PFSK-1 (cell line): ENCODE results near the gene INPP4B.

Source experiments
- FOXP2 ChIP-seq: optimal IDR thresholded peaks from 2 replicates; pipeline ENCODE3; 2011; ENCODE audit warnings: borderline replicate concordance, control low read depth, inconsistent platforms; ENCODE audit not compliant: insufficient read depth; ENCODE audit errors: extremely low read length, extremely low read depth
- POLR2AphosphoS5 ChIP-seq: IDR thresholded peaks from 2 replicates; pipeline ENCODE4 v1.6.1; 2012; ENCODE audit warnings: low read depth, mild to moderate bottlenecking, control low read depth, low read length, moderate library complexity
- TAF1 ChIP-seq: IDR thresholded peaks from 2 replicates; pipeline ENCODE4 v1.6.1; 2012; ENCODE audit warnings: low read length, control low read depth, borderline replicate concordance; ENCODE audit not compliant: insufficient read depth
- TF ChIP-seq, protein P1 (sequence below), 2 experiments: IDR thresholded peaks; 2 replicates each; pipeline versions ENCODE4 v1.6.1 to v1.8.0; 2011 to 2012; ENCODE audit warnings: low read depth in 2 of 2, low read length in 2 of 2, control low read depth in 1 of 2, inconsistent platforms in 1 of 2, mild to moderate bottlenecking in 1 of 2, moderate library complexity in 1 of 2; ENCODE audit not compliant: insufficient read depth in 1 of 2

GRCh38 chr4:142893012-142893411 lies 46.9 kb upstream of the INPP4B start:
- no peak for TF ChIP-seq POLR2AphosphoS5
- TF ChIP-seq TAF1, result no peak
- TF ChIP-seq, protein P1, sequence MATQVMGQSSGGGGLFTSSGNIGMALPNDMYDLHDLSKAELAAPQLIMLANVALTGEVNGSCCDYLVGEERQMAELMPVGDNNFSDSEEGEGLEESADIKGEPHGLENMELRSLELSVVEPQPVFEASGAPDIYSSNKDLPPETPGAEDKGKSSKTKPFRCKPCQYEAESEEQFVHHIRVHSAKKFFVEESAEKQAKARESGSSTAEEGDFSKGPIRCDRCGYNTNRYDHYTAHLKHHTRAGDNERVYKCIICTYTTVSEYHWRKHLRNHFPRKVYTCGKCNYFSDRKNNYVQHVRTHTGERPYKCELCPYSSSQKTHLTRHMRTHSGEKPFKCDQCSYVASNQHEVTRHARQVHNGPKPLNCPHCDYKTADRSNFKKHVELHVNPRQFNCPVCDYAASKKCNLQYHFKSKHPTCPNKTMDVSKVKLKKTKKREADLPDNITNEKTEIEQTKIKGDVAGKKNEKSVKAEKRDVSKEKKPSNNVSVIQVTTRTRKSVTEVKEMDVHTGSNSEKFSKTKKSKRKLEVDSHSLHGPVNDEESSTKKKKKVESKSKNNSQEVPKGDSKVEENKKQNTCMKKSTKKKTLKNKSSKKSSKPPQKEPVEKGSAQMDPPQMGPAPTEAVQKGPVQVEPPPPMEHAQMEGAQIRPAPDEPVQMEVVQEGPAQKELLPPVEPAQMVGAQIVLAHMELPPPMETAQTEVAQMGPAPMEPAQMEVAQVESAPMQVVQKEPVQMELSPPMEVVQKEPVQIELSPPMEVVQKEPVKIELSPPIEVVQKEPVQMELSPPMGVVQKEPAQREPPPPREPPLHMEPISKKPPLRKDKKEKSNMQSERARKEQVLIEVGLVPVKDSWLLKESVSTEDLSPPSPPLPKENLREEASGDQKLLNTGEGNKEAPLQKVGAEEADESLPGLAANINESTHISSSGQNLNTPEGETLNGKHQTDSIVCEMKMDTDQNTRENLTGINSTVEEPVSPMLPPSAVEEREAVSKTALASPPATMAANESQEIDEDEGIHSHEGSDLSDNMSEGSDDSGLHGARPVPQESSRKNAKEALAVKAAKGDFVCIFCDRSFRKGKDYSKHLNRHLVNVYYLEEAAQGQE (IDR thresholded peaks at IDR 0.05; ENCODE audit: insufficient read depth in 1 of 2, low read depth in 2 of 2, low read length in 2 of 2), result no peak
- no peak for TF ChIP-seq FOXP2
